ENCODE results near the gene STXBP5. TPM values are rescaled to one million over a fixed set of nuclear protein-coding genes. Genes with fewer than 3 reads are reported as not detected.

The STXBP5 gene
- total and polyA plus RNA-seq, 2 donors (not counting 1 experiment from before 2014, with no cell fraction given), result 4.6 to 24.1 TPM

- CTCF ChIA-PET, result no interaction called here
- H3K4me1 ChIP-seq (ENCODE audit: control insufficient read depth in 2 of 2, insufficient read depth in 2 of 2, low read length in 2 of 2), result no peaks in the 10 kb centered on the region
These were observed 39.5 kb upstream of the STXBP5 start for GRCh38 chr6:147164761-147165160.

DNA sequence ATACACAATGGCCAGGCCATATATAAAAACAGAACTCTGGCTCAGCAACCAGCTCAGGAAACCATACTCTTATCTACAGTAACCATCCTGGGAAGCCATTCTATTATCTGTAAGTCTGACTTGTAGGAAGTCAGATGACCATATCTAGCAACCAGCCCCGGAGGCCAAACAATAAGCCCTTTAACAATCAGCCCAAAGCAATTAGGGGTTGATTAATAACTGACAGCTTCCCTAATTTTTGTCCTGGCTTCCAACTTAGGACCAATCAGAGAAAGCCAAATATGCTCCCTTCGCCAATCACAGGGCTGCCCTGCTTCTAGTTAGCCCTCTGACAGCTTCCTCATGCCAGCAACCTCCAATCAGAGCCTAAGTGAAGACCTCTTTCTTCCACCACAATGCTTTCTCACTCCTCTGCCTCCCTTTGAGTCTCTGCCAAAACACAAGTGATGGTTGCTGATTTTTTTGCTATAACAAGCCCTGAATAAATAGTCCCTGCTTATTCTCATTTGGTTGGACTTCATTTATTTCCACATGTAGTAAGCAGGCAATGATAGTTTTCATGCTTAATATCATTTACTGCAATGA is 37.8 kb upstream of the STXBP5 start:
- 43% methylated on average over 2 of the region's 2 CpGs for WGBS (ENCODE audit: insufficient coverage)
- no peak overlapping the region for H2AFZ ChIP-seq (ENCODE audit: insufficient read depth, low read depth, low read length, poor library complexity, severe bottlenecking)
- no peak for TF ChIP-seq CTCF (IDR thresholded peaks at IDR 0.05)
- TF ChIP-seq EZH2 (IDR thresholded peaks at IDR 0.05; ENCODE audit: borderline replicate concordance, insufficient read depth, low read depth, low read length, poor library complexity, severe bottlenecking), result no peak
- H3K9me3 Mint-ChIP-seq (ENCODE audit: insufficient read depth), result no peaks in the 10 kb centered on the region
- DNase-seq, result no peak
- no peak overlapping the region for H3K9ac ChIP-seq (ENCODE audit: low read length)
- H3K27me3 ChIP-seq (replicated peaks in 1 of 4; ENCODE audit: control extremely low read depth in 1 of 4, control insufficient read depth in 3 of 4, insufficient read depth in 4 of 4, low read length in 3 of 4), result no peaks in the 10 kb centered on the region
- no peaks in the 10 kb centered on the region for H4K20me1 ChIP-seq (ENCODE audit: control insufficient read depth, insufficient read depth, low read length, poor library complexity, severe bottlenecking)
- no peaks in the 10 kb centered on the region for H3K9me3 ChIP-seq (ENCODE audit: control extremely low read depth in 1 of 3, control insufficient read depth in 2 of 3, insufficient read depth in 1 of 3, low read length in 2 of 3)
- H3K27ac ChIP-seq (ENCODE audit: low read length in 2 of 2), result no peak overlapping the region
- no peak for ATAC-seq (ENCODE audit: low read depth)
- H3K36me3 ChIP-seq (replicated peaks in 1 of 2; ENCODE audit: control extremely low read depth in 1 of 2, control insufficient read depth in 1 of 2, extremely low read depth in 1 of 2, insufficient read depth in 2 of 2, low read length in 1 of 2), result no peaks in the 10 kb centered on the region
- H3K4me3 ChIP-seq (ENCODE audit: control extremely low read depth in 1 of 5, extremely low read depth in 1 of 5, insufficient read depth in 1 of 5, low read depth in 2 of 5, low read length in 4 of 5), result no peak overlapping the region
- H3K4me2 ChIP-seq (replicated peaks; ENCODE audit: low read depth, low read length, poor library complexity, severe bottlenecking), result no peak overlapping the region
- intact Hi-C loops (cut with micrococcal nuclease), result loop anchor here (10.0 kb wide), 1 partner anchor 58 kb away; no protein-coding TSS in a partner anchor
- H3K4me1 Mint-ChIP-seq, result no peaks in the 10 kb centered on the region
- H3K79me2 ChIP-seq (ENCODE audit: control insufficient read depth, insufficient read depth, low read length), result no peaks in the 10 kb centered on the region
- H3K4me1 ChIP-seq (ENCODE audit: control insufficient read depth in 2 of 2, insufficient read depth in 2 of 2, low read length in 2 of 2), result no peaks in the 10 kb centered on the region
- no peak overlapping the region for H3K27ac Mint-ChIP-seq
- H3K27me3 Mint-ChIP-seq, result no peaks in the 10 kb centered on the region
- CTCF ChIA-PET, result no interaction called here
- POLR2A ChIA-PET, result no interaction called here
- H3K4me3 Mint-ChIP-seq, result no peak overlapping the region

More at GRCh38 chr6:147164761-147165160, 39.5 kb upstream of the STXBP5 start:
- intact Hi-C loops (cut with micrococcal nuclease), result loop anchor here (10.0 kb wide), 1 partner anchor 60 kb away; no protein-coding TSS in a partner anchor
- Histone ChIP-seq H3K36me3 (replicated peaks in 1 of 2; ENCODE audit: control extremely low read depth in 1 of 2, control insufficient read depth in 1 of 2, extremely low read depth in 1 of 2, insufficient read depth in 2 of 2, low read length in 1 of 2) (no peaks in the 10 kb centered on the region), H3K9ac (ENCODE audit: low read length) (no peak overlapping the region), H3K4me2 (replicated peaks; ENCODE audit: low read depth, low read length, poor library complexity, severe bottlenecking) (no peak overlapping the region), H3K4me3 (ENCODE audit: control extremely low read depth in 1 of 5, extremely low read depth in 1 of 5, insufficient read depth in 1 of 5, low read depth in 2 of 5, low read length in 4 of 5) (no peak overlapping the region), H3K79me2 (ENCODE audit: control insufficient read depth, insufficient read depth, low read length) (no peaks in the 10 kb centered on the region), H3K27ac (ENCODE audit: low read length in 2 of 2) (no peak overlapping the region), H4K20me1 (ENCODE audit: control insufficient read depth, insufficient read depth, low read length, poor library complexity, severe bottlenecking) (no peaks in the 10 kb centered on the region), H2AFZ (ENCODE audit: insufficient read depth, low read depth, low read length, poor library complexity, severe bottlenecking) (no peak overlapping the region), H3K27me3 (replicated peaks in 1 of 4; ENCODE audit: control extremely low read depth in 1 of 4, control insufficient read depth in 3 of 4, insufficient read depth in 4 of 4, low read length in 3 of 4) (no peaks in the 10 kb centered on the region), H3K9me3 (ENCODE audit: control extremely low read depth in 1 of 3, control insufficient read depth in 2 of 3, insufficient read depth in 1 of 3, low read length in 2 of 3) (no peaks in the 10 kb centered on the region)
- no peak overlapping the region for H3K4me3 Mint-ChIP-seq
- no peaks in the 10 kb centered on the region for H3K4me1 Mint-ChIP-seq
- DNase-seq, result no peak
- POLR2A ChIA-PET, result no interaction called here
- no peak overlapping the region for H3K27ac Mint-ChIP-seq
- TF ChIP-seq CTCF (IDR thresholded peaks at IDR 0.05) (no peak), EZH2 (IDR thresholded peaks at IDR 0.05; ENCODE audit: borderline replicate concordance, insufficient read depth, low read depth, low read length, poor library complexity, severe bottlenecking) (no peak)
- no peaks in the 10 kb centered on the region for H3K9me3 Mint-ChIP-seq (ENCODE audit: insufficient read depth)
- ATAC-seq (ENCODE audit: low read depth), result no peak
- H3K27me3 Mint-ChIP-seq, result no peaks in the 10 kb centered on the region
